Esophagus mucosa (tissue), 1 donor: ENCODE data around the gene MYMK. TPM values are rescaled to one million over a fixed set of nuclear protein-coding genes. Genes with fewer than 3 reads are reported as not detected.

Experiments
- ATAC-seq: fragments of 200-7000 bp; cut with Tn5 transposase; one replicate; pipeline ENCODE4 v1.9.1; 2020
- total RNA-seq: library from RNA; stranded (reverse); gene quantifications from one replicate; pipeline ENCODE4 v1.2.4, GENCODE V29; 2023
- donor health status: DM: yes; HTN: yes; CAD: no.

MYMK gene
- total RNA-seq, 1 donor from 2014 or later, result not detected

DNA sequence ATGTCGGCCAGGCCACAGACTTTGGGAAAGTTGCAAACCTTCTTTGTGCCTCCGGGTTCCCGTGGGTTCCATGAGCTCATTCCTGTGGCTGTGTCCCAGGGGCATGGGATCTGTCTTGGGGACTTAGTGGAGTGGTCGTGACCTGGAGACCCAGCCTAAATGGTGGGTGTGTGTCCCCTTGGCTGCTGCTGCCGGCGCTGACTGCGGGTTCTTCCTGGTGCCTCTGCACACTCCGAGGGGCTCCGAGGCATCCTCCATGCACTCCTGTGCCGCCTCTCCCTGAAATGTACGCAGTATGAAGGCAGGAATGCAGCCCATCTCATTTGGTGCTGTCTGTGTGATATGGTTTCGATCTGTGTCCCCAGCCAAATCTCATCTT, 24.9 kb downstream of the MYMK start:
- ATAC-seq, result no peak

DNA sequence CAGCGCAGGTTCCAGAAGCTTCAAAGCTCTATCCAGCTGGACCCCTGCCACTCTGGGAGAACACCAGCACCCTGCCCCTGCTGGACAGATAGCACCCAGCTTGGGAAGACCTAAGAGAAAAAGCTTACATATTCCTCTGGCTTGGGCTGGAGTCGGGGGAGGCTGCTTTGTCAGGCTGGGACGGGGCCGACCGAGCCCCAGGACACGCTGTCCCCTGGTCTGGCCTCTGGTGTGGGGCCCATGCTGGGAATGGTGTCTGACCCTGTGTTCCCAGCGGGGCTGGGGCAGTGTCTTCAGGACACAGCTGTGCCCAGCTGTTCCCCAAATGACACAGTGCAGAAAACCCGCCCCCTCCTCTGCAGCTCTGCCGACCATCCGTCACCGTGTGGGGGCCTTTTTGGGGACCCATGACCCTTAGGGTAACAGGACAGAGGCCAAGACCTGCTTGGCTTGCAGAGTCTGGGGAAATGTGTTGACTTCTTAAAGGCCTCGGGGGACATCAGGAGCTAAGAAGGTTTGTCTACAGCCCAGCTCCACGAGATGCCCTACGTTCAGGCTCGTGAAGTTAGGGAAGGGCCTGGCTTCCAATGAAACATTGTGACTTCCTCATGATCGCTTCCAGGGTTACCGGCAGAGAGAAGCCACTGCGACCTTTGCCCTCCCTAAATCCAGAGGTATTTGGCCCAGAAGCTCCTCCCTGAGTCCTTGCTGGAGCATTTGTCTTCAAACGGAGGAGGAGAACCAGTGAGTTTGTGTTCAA, 25.4 kb downstream of the MYMK start:
- ATAC-seq, result peak; percentile 34

DNA sequence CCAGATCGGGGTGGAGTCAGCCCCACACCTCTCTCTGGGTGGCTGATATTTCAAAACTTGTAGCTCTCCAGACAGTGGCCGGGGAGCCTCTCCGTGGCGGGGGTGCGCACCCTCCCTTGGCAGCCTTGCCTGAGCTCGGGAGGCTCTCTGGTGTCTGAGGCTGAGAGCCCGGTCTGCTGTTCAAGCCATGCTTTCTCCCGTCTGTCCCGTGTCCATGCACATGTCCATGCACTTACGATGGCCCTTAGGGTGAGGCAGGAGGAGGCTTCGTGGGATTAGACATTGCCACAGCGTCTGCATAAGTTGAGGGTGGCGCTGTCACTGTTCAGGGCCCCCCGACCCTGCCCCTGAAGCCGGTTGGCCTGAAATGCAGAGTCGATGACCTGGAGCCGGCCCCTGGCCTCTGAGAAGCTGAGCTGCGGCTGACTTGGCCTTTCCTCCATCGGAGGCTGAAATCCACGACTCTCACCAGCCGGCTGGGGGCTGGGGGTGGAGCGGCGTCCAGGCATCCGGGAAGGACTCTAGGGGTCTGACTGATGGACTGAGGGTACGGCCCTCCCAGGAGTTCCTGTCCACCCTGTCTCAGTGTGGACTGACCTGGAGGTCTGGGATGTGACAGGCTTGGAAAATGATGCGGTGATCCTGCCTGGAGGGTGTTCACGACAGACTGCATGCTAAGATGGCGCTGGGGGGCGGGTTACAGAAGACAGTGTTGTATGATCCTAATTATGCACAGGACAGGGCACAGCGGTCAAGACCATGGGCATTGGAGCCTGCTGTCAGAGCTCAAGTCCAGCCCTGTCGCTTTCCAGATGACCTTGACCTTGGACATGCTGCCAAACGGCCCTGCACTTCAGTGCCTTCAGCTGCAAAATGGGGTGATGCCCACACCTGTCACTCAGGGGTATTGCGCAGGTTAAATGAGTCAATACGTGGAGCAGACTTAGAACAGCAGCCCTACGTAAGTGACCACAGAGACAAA, 27.6 kb downstream of the MYMK start:
- ATAC-seq, result no peak

DNA sequence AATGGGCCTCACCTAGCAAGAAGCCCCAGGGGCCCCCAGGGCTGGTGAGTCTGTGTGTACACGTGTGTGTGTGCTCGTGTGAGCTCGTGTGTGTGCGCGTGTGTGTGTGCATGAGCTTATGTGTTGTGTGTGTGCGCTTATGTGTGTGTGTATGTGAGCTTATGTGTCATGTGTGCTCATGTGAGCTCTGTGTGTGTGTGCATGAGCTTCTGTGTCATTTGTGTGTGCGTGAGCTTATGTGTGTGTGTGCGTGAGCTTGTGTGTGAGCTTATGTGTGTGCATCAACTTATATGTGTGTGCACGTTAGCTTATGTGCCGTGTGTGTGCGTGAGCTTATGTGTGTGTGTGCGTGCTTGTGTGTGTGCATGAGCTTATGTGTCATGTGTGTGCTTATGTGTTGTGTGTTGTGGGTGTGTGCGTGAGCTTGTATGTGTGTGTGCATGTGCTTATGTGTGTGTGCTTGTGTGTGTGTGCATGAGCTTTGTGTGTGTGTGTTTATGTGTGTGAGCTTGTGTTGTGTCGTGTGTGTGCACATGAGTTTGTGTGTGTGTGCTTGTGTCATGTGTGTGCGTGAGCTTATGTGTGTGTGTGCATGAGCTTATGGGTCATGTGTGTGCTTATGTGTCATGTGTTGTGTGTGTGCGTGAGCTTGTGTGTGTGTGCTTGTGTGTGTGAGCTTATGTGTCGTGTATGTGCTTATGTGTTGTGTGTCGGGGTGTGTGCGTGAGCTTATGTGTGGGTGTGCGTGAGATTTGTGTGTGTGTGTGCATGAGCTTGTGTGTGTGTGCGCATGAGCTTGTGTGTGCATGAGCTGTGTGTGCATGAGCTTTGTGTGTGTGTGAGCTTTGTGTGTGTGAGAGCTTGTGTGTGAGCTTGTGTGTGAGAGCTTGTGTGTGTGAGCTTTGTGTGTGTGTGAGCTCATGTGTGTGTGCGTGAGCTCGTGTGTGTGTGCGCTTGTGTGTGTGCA, 29.1 kb downstream of the MYMK start:
- no peak for ATAC-seq

DNA sequence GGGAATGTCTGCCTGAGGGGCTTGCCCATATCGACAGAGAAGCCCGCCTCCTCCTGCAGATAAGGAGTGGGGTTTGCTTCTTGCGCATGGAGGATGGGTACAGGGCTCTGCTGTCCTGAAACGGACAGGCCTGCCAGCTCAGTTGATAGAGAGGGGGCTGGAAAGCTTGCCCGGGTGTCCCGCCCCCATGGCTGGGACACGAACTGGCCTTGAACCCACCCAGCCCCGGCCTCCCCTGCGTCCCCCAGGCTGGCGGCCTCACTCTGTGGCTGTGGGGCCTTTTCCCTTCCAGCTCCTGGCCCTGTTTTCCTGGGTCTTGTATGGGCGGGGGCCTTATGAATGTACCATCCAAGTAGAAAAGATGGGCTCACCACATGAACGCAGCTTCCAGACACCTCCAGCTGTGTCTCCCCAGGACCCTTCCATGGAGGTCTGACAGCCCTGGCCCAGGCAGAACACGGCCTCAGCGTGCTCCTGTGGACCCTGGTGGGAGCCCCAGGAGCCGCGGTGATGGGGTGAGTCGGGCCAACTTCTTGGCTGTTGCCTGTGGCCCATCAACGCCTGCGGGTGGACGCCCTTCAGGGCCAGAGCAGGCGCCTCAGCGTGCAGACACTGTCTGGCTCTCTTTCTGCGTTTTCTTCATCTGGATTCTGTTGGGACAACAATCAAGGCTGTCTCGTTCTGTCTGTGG, 30.0 kb downstream of the MYMK start:
- no peak for ATAC-seq

DNA sequence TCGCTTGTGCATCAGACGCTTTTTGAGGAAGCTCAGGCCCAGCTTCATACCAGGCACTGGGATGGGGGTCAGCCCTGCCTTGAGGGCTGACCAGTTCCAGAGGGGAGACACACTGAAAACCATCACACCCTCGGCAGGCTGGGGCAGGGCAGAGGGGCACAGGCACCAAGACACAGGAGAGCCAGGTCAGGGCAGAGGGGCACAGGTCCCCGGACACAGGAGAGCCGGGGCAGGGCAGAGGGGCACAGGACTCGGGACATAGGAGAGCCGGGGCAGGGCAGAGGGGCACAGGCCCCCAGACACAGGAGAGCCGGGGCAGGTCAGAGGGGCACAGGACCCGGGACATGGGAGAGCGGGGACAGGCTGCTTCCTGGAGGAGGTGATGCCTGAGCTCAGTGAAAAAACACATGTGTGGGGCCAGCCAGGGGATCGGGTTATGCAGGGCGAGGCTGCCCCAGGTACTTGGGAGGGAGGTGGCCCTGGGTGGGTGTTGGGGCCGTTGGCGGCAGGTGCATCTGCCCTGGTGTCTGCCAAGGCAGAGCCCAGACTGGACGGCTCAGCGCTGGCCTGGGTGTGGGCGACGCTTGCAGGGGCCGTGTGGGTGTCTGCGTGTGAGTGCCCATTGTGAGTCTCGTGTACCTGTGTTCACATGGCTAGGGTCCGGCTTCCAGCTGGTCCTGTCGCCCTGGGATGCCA, 30.8 kb downstream of the MYMK start:
- no peak for ATAC-seq

DNA sequence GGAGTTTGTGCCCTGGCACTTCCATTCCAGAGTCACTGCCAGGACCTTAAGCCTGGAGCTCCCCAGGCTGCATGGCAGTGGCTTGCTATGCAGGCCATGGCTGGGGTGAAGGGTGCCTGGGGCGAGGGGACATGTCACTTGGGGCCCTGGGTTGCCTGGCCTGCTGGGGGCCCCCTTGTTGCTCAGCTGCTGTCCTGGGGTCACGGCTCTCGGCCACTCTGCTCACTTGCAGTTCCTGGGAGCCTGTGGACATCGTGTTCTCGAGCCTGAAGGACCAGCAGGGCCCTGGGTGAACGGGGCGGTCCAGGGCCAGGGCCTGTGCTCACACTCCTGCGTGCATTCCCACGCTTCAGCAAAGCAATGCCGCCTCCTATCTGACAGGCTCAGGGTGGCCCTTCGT, 31.3 kb downstream of the MYMK start:
- no peak for ATAC-seq

DNA sequence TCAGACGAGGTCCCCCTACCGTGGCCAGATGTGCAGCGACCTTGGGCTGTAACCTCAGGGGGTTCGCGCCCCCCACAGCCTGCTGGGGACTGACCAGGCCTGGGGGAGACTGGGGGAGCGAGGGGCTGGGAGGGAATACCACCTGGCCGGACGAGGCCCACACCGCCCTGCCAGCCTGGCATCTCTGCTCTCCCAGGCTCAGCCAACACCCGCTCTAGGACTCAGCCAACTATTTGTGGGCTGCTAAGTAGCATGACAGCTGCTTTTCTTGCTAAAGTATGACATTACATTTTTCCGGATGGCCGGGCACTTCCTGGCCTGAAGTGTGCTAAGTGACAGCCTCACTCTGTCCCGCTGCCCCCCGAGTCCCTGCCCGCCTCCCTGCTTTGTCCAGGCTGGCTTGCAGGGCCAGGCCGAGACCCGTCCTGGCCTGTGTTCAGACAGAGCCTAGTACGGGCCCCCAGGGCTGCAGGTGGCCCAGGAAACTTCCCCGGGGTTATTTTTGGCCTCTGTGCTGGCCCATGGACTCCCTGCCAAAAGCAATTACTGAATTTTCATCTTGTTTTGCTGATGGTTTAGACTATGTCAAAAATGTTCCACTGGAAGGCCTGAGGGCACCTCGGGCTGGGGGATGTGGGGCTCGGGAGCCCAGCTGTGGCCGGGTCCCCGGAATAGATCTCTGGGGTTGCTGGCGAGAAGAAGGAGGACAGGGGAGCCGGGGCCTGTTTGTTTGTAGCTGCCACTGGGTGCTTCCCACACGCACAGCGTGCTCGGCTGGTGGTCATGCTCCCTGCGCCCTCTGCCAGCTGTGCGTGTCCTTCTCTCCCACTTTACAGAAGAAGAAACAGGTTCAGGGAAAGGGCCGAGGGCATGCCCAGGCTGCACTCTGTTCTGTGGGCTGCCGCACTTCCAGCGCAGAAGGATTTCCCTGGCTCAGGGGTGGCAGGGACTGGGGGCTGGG, 32.4 kb downstream of the MYMK start:
- no peak for ATAC-seq

DNA sequence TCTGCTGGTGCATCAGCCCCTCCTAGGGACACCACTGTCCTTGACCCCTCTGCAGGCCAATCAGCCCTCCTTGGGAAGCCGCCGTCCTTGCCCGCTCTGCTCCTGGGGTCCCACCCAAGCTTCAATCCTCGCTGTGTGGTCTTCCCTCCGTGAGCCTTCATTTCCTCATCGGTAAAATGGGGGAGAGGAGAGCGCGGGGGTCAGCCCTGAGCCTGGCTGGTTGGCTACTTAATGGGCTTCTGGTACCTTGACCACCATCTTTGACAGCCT, 33.2 kb downstream of the MYMK start:
- ATAC-seq, result no peak

DNA sequence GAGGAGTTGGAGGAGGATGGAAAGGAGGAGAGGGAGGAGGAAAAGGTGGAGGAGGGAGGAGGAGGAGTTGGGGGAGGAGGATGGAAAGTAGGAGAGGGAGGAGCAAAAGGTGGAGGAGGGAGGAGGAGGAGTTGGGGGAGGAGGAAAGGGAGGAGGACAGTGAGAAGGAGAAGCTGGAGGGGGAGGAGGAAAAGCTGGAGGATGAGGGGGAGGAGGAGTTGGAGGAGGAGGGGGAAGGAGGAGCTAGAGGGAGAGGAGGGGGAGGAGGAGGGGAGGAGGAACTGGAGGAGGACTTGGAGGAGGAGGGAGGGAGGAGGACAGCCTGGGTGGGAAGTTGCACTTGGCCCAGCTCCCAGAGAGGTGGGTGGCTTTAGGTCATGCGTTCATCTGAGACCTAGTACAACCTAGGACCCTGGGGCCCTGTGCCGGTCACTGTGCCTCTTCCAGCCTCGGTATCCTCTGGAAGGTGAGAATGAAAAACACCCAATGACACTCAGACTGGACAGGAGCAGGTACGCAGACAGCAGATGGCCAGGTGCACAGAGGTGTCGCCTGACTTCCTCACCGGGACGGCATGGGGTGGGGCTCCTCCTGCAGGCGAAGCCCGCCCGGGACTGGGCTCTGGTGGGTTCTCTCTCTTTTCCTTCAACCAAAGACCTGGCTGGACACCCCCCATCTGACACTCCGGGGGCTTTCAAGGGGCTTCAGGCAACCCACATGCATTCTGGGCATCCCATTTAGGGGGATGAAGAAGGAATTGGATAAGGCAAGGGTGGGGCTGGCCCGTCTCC, 33.7 kb downstream of the MYMK start:
- ATAC-seq, result no peak

DNA sequence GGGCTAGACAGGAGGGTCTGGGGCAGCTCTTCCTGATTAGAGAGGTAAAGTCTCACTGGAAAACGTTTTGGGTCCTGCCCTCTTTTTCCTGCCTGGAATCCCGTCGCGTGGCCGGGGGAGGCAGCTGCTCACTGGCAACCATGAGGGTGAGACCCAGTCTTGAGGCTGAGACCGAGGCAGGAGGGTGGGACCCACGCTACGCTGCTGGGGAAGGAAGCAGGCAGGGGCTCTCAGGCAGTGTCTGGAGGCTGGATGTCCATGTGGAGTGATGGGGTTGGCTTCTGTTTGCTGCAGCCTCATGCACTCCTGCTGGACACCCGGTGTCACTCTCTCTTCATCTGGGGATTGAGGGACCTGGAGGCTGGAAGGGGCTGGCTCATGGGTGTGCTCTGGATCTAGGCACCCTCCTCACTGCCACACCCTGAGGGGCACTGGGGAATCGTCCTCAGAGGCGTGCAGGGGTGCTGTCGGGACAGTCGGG, 34.5 kb downstream of the MYMK start:
- ATAC-seq, result no peak

DNA sequence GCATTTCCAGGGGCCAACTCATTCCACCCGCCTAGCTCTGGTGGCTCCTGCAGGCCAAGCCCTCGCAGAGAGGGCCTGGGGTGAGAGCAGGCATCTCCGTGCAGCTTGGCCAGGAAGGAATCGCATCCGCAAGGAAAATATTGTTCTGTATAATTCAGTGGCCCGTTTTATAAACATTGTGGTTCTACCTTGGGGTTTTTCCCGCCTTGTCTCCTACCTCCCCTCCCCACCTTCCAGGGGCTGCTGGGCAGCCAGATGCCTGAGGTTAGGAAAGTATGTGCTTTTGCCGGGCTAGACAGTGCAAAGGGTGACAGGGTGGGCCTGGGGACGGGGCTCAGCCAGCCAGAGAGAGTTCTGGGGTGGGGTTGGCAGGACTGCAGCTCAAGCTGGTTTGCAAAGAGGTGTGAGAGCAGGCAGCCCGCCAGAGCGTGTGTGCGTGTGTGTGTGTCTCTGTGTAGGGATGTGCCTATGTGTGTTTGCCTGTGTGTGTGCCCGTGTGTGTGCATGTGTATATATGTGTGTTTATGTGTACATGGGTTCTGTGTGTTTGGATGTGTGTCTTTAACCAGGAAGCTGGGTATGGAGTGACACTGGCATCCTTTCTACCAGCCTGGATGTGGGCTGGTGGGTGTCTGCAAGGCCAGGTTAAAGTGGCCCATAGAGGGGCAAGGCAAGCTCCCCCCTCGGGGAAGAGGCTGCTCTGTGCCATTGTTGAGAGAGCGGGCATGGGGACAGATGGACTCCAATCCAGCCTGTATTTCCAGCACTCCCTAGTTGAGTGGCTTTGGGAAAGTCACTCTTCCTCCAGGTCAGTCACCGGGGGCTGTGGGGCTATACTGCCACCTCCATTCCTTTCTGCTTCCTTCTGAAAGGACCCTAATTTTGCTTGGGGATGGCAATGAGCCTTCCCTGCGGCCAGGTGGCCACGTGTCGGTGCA, 35.2 kb downstream of the MYMK start:
- ATAC-seq, result no peak

DNA sequence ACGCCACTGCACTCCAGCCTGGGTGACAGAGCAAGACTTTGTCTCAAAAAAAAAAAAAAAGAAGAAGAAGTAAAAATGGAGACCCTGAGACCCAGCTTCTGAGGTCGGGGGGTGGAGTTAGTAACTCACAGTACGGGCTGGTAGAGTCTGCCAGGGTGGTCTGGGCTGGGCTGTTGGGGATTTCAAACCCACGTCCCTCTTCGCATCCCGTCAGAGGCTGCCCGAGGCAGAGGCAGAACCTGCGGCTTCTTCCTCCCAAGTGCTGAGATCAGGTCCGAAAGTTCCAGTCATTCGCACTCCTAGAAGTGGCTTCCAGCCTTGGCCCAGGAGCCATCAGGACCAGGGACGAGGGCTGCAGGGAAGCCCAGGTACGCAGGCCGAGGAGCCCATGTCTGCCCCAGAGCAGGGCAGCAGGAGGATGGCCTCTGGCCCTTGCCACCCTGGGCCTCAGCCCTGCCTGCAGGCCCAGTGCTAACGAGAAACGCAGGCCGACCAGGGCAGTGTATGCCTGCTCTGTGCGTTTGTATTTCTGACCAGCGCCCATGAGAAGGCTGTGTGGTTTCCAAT, 36.0 kb downstream of the MYMK start:
- ATAC-seq, result no peak

DNA sequence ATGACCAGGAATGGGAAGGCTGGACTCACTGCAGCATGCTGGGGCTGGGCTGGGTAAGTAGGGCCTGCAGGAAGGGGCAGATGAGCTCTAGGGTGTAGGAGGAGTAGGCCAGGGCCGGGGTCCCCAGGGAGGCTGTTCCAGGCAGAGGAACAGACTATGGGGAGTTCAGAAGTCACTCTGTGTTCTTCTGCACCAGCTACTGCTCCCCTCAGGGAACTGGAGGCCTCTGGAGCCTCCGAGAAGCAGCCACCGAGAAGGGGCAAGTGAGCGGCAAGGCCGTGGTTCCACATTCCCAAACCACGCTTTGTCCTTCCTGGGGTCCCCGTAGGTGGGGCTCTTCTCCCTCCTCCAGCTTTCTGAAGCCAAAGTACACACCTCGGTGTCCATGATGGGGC, 37.4 kb downstream of the MYMK start:
- no peak for ATAC-seq

DNA sequence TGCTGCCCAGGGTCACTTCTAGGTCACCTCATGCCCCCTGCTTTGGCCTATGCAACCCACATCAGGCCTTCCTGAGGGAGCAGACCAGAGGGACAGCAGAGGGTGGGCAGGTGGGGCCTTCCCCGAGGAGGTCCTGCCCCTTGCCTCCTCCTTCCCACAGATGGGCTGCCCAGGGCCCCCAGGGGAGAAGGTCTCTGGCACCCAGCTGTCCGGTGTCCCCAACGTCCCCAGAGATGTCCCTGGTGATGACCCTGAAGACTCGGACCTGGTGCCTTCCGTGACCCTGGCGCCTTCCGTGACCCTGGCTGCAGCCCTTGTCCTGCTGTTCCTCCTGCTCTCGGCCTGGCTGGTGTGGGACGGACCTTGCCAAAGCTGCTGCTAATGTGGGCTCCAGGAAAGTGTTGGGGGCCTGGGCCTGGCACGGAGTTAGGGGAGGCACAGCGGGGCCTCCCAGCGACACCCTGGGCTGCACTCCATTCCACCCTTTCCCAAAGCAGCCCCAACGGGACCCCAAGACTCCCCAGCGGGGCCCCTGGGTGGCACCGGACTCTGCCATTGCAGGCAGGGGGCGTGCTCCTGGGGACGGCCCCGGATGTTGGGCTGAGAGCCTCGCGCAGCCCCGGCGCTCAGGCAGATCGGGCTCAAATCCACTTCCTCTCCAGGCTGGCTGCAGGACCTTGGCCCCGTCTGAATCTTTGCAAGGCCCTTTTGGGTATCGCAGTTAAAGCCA, 39.1 kb downstream of the MYMK start:
- peak; percentile 9 for ATAC-seq

DNA sequence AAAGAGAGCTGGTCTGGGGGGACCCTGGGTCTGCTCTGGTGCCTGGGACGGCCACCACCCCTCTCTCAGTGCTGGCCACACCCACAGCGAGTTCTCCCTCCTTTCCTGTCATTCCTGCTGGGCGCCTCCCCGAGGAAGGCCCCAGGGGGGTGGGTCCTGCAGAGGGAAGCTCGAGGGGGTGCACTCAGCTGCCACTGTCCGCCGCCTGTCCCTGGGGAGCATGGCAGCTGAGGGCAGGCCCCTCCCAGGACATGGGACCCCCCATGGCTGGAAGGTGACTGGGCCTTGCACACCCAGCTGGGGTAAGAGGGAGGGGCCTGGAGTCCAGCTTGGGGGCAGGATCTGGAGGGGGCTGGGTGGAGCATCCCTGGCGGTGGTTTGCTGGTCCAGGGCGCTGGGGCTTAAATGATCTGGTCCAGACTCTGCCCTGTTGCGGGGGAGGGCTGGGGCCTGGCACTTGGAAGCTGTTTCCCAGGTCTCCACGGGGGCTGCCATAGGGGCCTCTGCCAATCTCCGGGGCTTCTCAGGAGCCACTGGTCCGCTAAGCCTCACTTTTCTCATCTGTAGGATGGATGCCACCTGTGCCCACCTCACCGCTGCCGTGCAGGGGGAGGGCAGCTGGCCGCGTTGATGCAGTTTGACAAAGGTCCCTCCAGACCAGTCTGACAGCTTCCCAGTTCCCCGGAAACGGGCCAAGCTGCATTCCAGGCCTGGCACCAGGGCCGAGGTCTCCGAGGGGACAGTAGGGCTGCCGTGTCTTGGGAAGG, 39.9 kb downstream of the MYMK start:
- ATAC-seq, result no peak
